Activated naive CD4-positive, alpha-beta T cell treated with anti-CD3 and anti-CD28 coated beads, Interleukin-2, amount 10 ng/mL, durations not matched to agents 7 days and 5 days (primary cell): ENCODE measurements around the gene CELF4.

Experiments used
- CTCF ChIA-PET: fragments of 350-600 bp; sonication (Branson Sonifier 250); formaldehyde crosslinking; loops from one replicate; lab custom pipeline; 2021; ENCODE audit warnings: antibody characterized with exemption; lab: Charles Lee
- DNase-seq: peaks from one replicate; pipeline ENCODE4 v3.0.0-alpha.2; 2020
- H3K27ac Mint-ChIP-seq: one replicate; pipeline ENCODE4 v1.8.0; 2021; ENCODE audit warnings: mild to moderate bottlenecking, moderate library complexity, mixed read lengths
- H3K27me3 Mint-ChIP-seq: one replicate; pipeline ENCODE4 v1.8.0; 2021; ENCODE audit warnings: mild to moderate bottlenecking, mixed read lengths
- H3K36me3 Mint-ChIP-seq: one replicate; pipeline ENCODE4 v1.8.0; 2021; ENCODE audit warnings: mixed read lengths
- H3K4me1 Mint-ChIP-seq: one replicate; pipeline ENCODE4 v1.8.0; 2021; ENCODE audit warnings: mixed read lengths
- H3K4me3 Mint-ChIP-seq: one replicate; pipeline ENCODE4 v1.8.0; 2021; ENCODE audit warnings: mild to moderate bottlenecking, moderate library complexity, mixed read lengths
- H3K9me3 Mint-ChIP-seq: one replicate; pipeline ENCODE4 v1.8.0; 2021; ENCODE audit warnings: mixed read lengths

Gene CELF4

DNA sequence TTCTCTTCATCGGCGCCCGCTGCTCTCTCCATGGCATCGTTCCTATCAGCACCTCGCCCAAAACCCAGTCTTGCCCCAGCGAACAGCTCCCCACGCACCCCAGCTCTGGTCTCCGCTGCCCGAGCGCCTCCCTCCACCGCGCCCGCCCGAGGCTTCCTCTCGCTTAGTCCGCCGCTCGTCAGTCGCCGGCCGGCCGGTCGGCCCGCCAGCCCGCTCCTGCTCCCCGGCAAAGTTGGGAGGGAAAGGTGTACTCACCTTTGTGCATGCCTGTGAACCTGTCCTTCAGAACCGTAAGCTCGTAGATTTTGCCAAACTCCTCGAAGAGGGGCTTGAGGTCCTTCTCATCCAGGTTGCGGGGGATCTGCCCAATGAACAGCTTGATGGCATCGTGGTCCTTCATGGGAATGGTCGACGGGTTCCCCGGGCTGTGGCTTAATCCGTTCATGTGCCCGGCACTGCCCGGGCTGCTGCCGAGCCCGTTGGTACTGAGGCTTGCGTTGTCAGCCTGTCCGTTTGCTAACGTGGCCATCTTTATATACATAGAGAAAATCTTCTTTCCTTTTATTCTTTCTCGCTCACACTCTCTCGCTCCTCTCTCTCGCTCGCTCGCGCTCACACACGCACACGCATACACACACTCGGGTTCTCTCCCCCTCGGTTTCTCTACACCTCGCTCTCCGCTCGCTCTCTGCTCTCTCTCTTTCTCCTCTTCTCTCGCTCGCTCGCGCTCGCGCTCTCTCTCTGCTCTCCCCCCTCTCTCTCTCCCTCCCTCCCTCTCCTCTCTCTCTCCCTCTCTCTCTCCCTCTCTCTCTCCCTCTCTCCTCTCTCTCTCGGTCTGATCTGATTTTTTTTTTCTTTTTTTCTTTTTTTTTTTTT, at the start of gene CELF4:
TSS of gene CELF4 (minus strand) at position 698 of the 876 bp plus-strand sequence.
- CTCF ChIA-PET: no interaction called here
- no peak for DNase-seq
- H3K4me3 Mint-ChIP-seq: peak within 1 kb of the TSS; percentile 11
- peaks cover 7% of the 10 kb centered on the region for H3K4me1 Mint-ChIP-seq
- no peaks in the 10 kb centered on the region for H3K9me3 Mint-ChIP-seq
- peaks cover 2% of the 10 kb centered on the region for H3K36me3 Mint-ChIP-seq
- no peak within 1 kb of the TSS for H3K27ac Mint-ChIP-seq
- H3K27me3 Mint-ChIP-seq: peaks cover 72% of the 10 kb centered on the region

DNA sequence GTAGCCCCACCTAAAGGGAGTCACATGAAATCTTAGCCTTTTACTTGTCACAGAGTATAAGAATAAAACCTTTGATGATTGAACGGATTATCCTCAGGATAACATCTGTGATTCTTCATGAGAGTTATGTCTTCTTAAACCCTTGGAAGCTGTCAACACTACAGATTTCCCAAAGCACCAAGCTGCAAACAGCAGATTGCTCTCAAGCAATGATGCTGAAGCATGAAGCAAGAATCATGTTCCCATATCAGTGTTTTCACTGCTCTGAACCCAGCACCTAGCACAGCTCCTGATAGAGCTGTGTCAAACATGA, 47.6 kb upstream of the CELF4 start:
- H3K27me3 Mint-ChIP-seq: no peaks in the 10 kb centered on the region
- DNase-seq: no peak
- no peaks in the 10 kb centered on the region for H3K4me1 Mint-ChIP-seq
- CTCF ChIA-PET: no interaction called here
- H3K9me3 Mint-ChIP-seq: no peaks in the 10 kb centered on the region
- H3K4me3 Mint-ChIP-seq: no peak overlapping the region
- no peak overlapping the region for H3K27ac Mint-ChIP-seq
- no peaks in the 10 kb centered on the region for H3K36me3 Mint-ChIP-seq

DNA sequence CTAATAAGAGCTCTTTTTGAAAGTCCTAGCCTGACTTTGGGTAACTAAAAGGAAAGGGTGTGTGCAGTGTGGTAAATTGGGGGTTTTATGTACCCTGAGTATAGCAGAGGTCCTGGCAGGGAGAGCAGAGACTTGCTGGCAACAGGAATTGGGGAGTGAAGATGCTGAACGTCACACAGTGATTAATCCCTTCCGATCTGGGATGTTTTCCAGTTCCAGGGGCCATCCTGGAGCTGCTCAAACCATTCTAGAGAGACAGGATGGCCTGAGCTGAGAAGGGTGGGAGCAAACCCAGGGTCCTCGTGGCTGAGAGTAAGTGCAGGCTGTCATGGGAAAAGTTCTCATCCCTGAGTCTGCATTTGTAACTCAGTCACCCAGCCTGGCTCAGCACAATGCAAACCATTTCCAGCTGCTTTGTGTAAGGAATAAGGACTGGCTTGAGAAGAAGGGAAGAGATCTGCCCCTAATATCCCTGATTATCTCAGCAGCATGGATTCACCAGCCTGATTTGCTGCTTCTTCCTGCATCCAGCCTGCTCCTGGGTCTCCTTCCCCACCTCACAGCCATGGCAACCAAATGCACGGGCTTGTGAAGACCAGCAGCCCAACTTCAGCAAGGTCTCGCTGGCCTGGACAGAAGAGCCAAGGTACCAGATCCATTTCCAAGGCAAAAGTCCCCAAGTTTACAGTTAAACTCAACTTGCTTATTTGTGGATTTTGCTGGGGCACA, 47.1 kb upstream of the CELF4 start:
- Mint-ChIP-seq H3K9me3 (no peaks in the 10 kb centered on the region), H3K4me1 (no peaks in the 10 kb centered on the region), H3K4me3 (no peak overlapping the region), H3K27me3 (no peaks in the 10 kb centered on the region), H3K27ac (no peak overlapping the region), H3K36me3 (no peaks in the 10 kb centered on the region)
- CTCF ChIA-PET: no interaction called here
- DNase-seq: no peak

DNA sequence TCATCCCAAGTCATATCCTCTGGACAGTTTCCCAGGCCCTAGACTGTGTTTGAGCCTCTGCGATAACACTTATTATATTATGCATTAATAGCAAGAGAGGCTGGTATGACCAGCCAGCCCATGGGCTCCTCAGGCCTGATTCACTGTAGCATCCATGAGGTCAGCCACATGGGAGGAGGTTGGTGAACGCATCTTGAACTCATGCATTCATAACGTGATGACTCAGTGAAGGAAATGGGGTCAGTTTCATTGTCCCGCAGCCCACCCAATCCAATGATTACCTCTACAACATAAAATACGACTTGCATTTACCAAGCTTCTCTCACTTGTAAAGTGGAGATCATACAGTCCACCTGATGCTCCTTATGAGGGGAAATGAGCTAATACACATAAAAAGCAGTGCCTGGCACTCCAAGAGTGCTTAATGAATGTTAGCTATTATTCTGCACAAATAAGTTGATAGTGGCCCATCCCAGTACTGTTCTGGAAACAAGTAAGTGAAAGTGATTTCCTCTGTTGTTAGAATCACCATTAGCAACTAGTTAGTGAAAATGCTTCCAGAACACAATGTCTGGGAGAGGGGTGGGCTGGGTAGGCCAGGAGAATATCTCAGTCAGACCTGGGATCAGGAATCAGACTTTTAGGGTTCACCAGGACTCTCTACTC, 46.1 kb upstream of the CELF4 start:
- Mint-ChIP-seq H3K4me3 (no peak overlapping the region), H3K27me3 (no peaks in the 10 kb centered on the region), H3K27ac (no peak overlapping the region), H3K36me3 (no peaks in the 10 kb centered on the region), H3K9me3 (no peaks in the 10 kb centered on the region), H3K4me1 (no peaks in the 10 kb centered on the region)
- DNase-seq: no peak
- CTCF ChIA-PET: no interaction called here

DNA sequence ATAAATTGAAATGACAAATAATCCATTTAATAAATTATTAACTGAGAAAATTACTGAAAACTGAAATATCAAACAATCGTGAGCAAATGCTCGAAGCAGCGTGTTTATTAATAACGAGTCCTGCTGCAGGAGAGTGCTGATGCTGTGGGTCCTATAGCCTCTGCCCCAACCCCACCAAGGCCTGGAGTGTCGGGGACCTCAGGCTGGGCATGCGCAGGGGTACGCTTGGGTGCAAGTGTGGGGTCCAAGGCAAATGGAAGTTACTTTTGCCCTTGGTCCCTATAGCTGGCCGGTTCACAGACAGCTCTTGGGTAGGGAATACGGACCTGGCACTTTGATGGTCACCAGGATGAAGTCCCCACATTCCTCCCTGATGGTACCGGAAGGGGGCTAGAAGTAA, 43.3 kb upstream of the CELF4 start:
- no peaks in the 10 kb centered on the region for H3K36me3 Mint-ChIP-seq
- no peak overlapping the region for H3K4me3 Mint-ChIP-seq
- DNase-seq: no peak
- CTCF ChIA-PET: no interaction called here
- no peak overlapping the region for H3K27ac Mint-ChIP-seq
- no peaks in the 10 kb centered on the region for H3K4me1 Mint-ChIP-seq
- peaks cover 2% of the 10 kb centered on the region for H3K9me3 Mint-ChIP-seq
- H3K27me3 Mint-ChIP-seq: no peaks in the 10 kb centered on the region

DNA sequence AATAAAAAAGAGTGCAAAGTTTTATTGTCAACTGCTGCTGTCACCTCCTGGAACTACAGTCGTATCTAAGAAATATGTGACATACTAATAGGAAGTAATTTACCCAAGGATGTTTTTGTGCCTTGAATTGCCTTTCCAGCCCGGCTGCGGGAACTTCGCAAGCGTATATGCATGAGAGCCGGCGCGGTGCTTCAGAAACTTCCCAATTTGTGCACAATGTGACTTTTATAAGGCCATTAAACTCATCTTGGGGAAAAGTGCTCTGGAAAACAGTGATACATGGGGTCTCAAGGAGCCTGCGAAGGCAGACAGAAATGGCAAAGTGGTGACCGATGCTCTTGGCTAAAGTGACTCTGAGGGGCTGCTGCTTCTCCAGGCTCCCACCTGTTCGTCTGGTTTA, 41.7 kb upstream of the CELF4 start:
- Mint-ChIP-seq H3K27me3 (no peaks in the 10 kb centered on the region), H3K4me1 (no peaks in the 10 kb centered on the region), H3K27ac (no peak overlapping the region), H3K4me3 (no peak overlapping the region), H3K9me3 (peaks cover 2% of the 10 kb centered on the region), H3K36me3 (no peaks in the 10 kb centered on the region)
- CTCF ChIA-PET: no interaction called here
- no peak for DNase-seq

DNA sequence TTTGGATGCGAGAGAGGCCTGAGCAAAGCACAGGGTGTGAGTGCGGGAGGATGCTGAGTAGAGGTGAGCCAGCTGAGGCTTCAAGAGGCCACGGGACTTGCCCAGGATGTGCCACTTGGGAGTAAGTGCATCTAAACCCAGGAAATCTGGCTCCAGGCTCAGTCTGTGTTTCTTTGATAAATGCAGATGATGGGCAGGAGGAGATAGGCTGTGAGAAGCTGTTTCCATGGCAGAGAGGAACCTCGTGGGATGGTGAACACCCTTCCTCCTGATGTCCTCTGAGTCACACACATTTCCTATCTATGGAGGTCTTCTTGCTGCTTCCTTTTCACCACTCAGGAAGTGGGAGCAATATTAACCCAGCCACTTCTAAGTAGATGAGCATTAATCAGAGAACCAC, 38.4 kb upstream of the CELF4 start:
- Mint-ChIP-seq H3K4me1 (no peaks in the 10 kb centered on the region), H3K27ac (no peak overlapping the region), H3K36me3 (no peaks in the 10 kb centered on the region), H3K9me3 (peaks cover 2% of the 10 kb centered on the region), H3K27me3 (no peaks in the 10 kb centered on the region), H3K4me3 (no peak overlapping the region)
- DNase-seq: no peak
- CTCF ChIA-PET: no interaction called here

DNA sequence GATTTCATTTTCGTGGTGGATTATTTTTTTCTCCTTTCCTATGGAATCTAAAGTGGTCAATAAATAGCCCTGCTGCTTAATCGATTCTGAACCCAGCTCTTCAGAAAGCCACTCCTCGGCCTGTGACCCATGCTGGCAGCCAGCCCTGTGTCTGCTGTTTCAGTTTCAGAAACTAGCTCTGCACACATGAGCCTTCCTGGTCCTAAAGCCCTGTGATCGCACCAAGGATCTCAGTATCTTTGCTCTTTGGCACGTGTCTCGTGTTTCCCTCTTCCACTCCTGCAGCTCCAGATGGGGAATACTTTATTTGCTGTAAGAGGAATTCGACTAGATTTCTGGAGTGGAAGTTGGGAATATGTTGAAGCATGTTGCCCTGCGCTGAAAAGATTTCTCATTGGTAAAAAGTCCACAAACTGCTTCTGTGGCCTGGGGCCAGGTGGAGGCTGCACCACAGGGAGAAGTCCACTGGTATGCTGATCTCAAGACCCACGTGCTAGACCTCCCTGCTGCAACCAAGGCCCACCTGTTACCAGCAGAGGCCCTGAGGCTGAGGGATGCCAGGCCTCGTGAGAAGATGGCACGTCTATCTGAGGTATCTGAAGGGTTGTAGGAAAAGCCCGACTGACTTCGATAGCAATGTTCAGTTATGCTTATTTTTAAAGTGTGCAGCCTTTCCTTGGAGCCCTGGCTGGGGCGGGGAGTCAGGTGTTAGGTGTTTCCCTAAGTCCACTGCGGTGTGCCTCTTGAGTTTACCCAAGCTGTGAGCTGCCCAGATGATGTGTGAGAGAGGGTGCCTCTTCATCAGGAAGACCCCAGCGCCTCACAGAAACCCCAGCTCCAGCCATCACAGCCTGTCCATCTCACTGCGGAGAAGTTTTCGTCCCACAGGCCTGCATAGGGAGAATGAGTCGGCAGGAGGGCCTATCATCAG, 33.6 kb upstream of the CELF4 start:
- Mint-ChIP-seq H3K9me3 (no peaks in the 10 kb centered on the region), H3K27ac (no peak overlapping the region), H3K4me3 (no peak overlapping the region), H3K27me3 (no peaks in the 10 kb centered on the region), H3K36me3 (no peaks in the 10 kb centered on the region), H3K4me1 (no peaks in the 10 kb centered on the region)
- DNase-seq: no peak
- CTCF ChIA-PET: no interaction called here

DNA sequence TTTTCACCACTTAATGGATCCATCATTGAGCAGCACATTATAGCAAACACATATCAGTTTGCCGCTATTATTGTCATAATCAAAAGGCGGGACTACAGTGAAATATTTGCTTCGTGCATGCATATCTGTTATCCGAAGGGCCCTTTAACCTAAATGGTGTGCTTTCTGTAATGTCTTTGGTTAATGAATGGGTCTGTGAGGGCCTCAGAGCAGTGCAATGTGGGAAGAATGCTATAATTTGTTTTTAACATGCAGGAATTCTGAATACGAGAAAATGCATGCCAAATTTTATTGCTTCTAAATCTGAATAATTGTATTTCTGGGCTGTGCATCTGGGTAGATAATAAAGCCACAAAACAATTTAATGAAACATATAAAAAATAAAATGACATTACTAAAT, 32.8 kb upstream of the CELF4 start:
- H3K4me1 Mint-ChIP-seq: no peaks in the 10 kb centered on the region
- no peak overlapping the region for H3K4me3 Mint-ChIP-seq
- H3K27me3 Mint-ChIP-seq: no peaks in the 10 kb centered on the region
- CTCF ChIA-PET: no interaction called here
- no peaks in the 10 kb centered on the region for H3K9me3 Mint-ChIP-seq
- DNase-seq: no peak
- H3K36me3 Mint-ChIP-seq: no peaks in the 10 kb centered on the region
- no peak overlapping the region for H3K27ac Mint-ChIP-seq

DNA sequence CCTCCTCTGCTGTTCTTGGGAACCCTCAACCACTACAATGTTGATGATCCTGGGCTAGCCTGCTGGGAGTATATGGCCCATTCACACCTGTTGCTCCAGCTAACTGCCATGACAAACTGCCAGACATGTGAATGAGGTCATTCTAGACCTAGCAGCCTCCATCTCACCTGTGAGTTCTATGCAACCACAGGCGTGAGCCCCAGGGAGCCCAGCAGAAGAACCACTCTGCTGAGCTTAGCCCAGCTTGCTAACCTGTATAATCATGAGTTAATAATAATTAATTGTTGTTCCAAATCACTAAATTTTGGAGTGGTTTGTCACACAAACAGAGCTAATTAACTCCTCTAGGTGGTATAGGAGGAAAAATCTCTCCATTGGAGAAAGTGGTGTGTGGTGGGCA, 24.7 kb upstream of the CELF4 start:
- Mint-ChIP-seq H3K4me1 (no peaks in the 10 kb centered on the region), H3K9me3 (no peaks in the 10 kb centered on the region), H3K27ac (no peak overlapping the region), H3K27me3 (no peaks in the 10 kb centered on the region), H3K4me3 (no peak overlapping the region), H3K36me3 (no peaks in the 10 kb centered on the region)
- no peak for DNase-seq
- CTCF ChIA-PET: no interaction called here

DNA sequence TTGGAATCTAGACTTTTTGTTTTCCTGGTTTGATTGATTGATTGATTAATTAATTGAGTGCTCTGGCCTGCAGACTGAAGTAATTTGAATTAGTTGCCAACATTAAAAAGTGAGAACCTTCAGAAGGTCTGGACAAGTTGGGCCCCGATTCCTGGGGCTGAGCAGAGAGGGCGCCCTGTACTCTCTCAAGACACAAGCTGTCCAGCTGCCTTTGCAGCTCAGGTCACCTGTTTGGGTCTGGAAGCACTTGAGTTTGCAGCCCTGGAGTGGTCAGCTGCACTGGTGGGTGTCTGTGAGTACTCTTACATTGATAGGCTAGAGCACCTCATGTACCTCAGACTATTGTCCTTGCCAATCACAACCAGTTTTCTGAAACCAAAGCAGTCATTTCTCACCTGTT, 22.7 kb upstream of the CELF4 start:
- no peaks in the 10 kb centered on the region for H3K4me1 Mint-ChIP-seq
- no peaks in the 10 kb centered on the region for H3K36me3 Mint-ChIP-seq
- H3K9me3 Mint-ChIP-seq: no peaks in the 10 kb centered on the region
- no peaks in the 10 kb centered on the region for H3K27me3 Mint-ChIP-seq
- H3K4me3 Mint-ChIP-seq: no peak overlapping the region
- CTCF ChIA-PET: no interaction called here
- no peak overlapping the region for H3K27ac Mint-ChIP-seq
- DNase-seq: no peak

DNA sequence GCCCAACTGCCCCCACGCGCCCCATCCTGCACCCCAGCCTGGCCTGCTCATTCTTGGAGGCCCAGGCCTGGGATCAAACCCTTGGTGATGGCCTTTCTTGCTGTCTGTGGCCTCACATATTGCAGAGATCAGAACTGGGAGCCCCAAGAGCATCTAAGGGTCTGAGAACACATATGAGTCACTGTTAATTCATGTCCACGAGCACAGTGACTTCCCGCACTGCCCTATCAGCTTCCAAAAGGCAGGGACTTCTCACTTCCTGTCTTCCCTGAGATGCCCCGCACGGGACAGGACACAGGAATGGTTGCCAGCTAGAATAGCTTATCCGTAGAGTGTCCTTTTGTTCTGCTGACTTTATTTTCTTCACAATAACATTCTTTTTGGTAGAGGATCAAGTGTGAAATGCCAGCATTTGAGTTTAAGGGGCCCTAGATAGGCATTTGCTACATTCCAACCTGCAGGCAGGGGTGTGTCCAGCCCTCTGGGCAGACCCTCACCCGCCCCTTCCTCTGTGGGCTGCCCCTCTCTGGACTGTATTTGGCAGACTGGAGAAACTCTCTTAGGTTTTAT, 21.1 kb upstream of the CELF4 start:
- no peak overlapping the region for H3K27ac Mint-ChIP-seq
- H3K27me3 Mint-ChIP-seq: no peaks in the 10 kb centered on the region
- H3K4me3 Mint-ChIP-seq: no peak overlapping the region
- no peaks in the 10 kb centered on the region for H3K9me3 Mint-ChIP-seq
- no peak for DNase-seq
- H3K4me1 Mint-ChIP-seq: no peaks in the 10 kb centered on the region
- no peaks in the 10 kb centered on the region for H3K36me3 Mint-ChIP-seq
- CTCF ChIA-PET: no interaction called here

DNA sequence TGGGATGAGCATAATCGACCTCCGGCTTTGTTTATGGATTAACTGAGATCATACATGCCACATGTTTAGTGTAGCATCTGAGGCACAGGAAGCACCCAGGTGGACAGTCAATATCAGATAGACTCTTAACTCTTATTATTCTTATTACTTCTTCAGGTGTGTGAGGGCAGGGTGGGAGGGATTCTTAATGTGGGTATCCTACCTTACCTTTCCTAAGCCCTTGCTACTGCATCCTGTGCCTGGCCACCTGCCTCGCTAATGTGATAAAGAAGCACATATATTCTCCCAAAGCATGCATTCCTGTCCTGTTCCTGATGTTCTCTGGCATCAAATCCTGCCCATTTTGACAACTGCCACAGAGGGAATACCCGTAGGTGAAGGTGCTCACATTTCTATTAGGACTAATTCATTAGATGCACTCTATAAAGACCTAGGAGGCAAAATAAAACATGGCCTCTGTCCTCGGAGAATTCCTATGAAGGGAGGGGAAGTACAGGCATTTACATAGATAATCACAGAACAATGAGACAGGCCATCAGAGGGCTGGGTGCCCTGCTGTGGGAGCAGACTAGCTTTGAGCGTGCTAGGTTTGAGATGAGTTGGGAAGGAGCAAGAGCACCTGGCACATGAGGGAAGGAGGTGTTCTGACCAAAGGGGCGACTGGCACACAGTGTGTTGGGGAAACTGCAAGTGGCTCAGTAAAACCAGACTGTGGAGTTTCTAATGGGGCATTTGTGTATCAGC, 19.5 kb upstream of the CELF4 start:
- Mint-ChIP-seq H3K4me3 (no peak overlapping the region), H3K36me3 (no peaks in the 10 kb centered on the region), H3K9me3 (no peaks in the 10 kb centered on the region), H3K27me3 (no peaks in the 10 kb centered on the region), H3K27ac (no peak overlapping the region), H3K4me1 (no peaks in the 10 kb centered on the region)
- no peak for DNase-seq
- CTCF ChIA-PET: no interaction called here
